Measurements from ENCODE around the gene FOXI3.

GRCh38 chr2:88489181-88489580 lies 36.7 kb upstream of the FOXI3 start:
- peak in 2 of 3 experiments; percentile 17 to 28 for TF ChIP-seq CTCF (optimal IDR thresholded peaks at IDR 0.05 in 1 of 3, IDR thresholded peaks at IDR 0.05 in 1 of 3, conservative IDR thresholded peaks at IDR 0.05 in 1 of 3; ENCODE audit: extremely low read depth in 1 of 3, insufficient read depth in 2 of 3, low read length in 3 of 3)
- TF ChIP-seq EZH2 (IDR thresholded peaks at IDR 0.05; ENCODE audit: low read length), result no peak

Measured in keratinocyte (primary cell).